A549 (cell line): Measurements from ENCODE around the gene UFM1.

Experiments used
- RCOR1 ChIP-seq: fragments of 150-350 bp; IDR thresholded peaks from 2 replicates; pipeline ENCODE4 v1.6.1; 2014; ENCODE audit warnings: antibody characterized with exemption, low read length, low read depth
- TF ChIP-seq, protein P1 (sequence below): fragments of 150-350 bp; IDR thresholded peaks from 2 replicates; pipeline ENCODE4 v1.6.1; 2014; ENCODE audit warnings: low read depth, mild to moderate bottlenecking, low read length

DNA sequence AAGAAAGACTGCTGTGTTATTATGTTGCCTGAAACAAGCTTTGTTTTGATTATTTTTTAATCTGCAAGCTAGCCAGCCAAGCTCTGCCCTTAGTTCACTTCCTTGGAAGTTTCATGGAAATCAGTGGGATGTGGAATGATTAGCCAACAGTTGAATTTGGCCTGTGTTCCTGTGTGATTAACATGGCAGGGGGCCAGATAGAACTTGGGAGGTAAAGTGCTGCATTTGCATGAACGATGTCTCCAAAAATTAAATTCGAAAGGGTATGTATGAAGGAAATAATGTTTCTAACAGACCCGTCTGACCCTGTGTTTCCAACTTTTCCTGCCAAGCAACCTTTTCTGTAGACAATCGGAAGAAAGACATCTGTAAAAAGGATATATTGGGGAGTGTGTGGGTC lies 32.2 kb downstream of the UFM1 start:
- no peak for TF ChIP-seq RCOR1
- TF ChIP-seq, protein P1, sequence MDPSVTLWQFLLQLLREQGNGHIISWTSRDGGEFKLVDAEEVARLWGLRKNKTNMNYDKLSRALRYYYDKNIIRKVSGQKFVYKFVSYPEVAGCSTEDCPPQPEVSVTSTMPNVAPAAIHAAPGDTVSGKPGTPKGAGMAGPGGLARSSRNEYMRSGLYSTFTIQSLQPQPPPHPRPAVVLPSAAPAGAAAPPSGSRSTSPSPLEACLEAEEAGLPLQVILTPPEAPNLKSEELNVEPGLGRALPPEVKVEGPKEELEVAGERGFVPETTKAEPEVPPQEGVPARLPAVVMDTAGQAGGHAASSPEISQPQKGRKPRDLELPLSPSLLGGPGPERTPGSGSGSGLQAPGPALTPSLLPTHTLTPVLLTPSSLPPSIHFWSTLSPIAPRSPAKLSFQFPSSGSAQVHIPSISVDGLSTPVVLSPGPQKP: no peak
